GM19099 (cell line): ENCODE results near the gene ETV4.

Experiments used
- POLR2A ChIP-seq: IDR thresholded peaks from 3 replicates; pipeline ENCODE4 v1.6.1; 2011; ENCODE audit warnings: low read depth; ENCODE audit not compliant: insufficient read length; ENCODE audit errors: extremely low read depth

ETV4 gene

GRCh38 chr17:43577664-43578403 lies 31.7 kb upstream of the ETV4 start:
- TF ChIP-seq POLR2A = no peak

- TF ChIP-seq POLR2A = no peak
These were observed 30.6 kb upstream of the ETV4 start for GRCh38 chr17:43576563-43577229.

DNA sequence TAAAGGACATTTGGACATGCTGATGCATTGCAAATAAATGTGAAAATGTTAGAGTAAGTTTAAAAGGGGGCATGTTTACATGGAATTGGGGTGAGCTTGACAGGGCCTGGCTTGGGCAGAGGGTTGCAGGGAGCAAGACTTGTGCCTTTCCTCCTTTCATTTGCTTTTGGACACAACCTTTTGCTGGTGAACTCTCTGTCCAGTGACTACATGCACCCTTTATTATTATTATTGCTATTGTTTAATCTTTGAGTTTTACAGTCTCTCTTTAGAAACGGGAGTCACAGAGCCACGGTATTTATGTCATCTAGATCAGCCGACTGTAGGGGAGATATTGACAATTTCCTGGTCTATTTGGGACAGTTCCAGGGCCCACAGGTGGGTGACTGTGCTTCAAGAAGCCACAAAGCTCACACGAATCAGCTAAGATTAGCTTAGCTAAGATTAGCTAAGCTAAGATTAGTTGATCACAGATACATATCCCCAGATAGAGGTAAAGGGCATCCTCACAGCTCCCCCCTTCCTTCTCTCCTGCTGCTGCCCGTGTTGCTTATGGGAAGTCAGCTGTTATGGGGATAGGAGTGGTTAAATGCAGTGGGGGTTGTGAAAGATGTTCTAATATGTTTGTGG lies 28.9 kb upstream of the ETV4 start:
- no peak for TF ChIP-seq POLR2A

DNA sequence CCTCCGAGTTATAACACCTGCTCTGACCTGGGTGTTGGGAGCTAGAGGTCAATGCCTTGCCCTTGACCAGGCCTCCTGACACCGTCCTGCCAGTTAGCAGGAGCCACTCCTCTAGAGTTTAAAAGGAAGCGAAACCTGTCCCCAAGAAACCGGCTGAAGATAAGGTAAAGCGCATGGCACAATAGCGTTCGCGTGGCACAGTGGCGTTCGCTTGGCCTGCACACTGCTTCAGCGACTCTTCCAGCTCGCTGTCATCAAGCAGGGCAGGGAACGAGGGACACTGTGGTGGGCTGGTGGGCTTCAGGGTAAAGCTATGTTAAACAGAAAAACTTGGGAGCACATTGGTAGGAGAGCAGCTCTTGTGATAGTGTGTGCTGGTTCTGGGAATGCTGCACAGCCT lies 28.2 kb upstream of the ETV4 start:
- no peak for TF ChIP-seq POLR2A

DNA sequence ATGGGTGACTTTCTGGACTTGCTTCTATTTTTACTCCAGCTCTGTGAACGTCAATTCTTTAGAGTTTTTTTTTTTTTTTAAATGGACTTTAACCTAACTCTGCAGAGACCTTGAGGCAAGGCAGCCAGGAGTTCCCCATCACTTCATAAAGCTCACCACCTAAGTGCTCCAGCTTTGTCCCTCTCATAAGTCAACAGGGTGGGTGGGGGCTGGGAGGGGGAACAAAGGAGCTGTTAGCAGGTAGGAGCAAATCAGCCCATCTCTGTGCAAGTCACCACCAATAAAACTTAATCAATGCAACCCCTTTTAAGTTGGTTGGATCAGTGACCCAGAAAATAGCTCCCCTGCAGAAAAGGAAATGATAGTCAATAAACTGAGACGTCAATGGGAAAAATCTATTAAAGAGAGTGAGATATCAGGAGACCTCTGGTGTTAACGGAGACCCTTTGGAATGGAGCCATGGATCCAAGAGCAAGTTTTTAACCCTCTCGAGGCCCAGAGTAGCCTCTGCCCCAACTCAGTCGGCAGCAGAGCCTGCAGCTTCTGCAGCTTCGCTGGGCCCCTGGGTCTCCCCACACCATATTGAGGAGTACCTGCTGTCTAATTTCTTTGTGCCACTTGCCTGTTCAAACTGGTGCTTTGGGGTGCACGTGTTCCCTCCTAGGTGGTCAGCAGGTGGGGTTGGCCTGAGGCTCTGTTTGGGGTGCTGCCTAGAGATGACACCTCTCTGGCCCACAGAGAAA lies 27.6 kb upstream of the ETV4 start:
- TF ChIP-seq POLR2A = no peak

GRCh38 chr17:43572368-43572980 lies 26.3 kb upstream of the ETV4 start:
- TF ChIP-seq POLR2A = no peak

DNA sequence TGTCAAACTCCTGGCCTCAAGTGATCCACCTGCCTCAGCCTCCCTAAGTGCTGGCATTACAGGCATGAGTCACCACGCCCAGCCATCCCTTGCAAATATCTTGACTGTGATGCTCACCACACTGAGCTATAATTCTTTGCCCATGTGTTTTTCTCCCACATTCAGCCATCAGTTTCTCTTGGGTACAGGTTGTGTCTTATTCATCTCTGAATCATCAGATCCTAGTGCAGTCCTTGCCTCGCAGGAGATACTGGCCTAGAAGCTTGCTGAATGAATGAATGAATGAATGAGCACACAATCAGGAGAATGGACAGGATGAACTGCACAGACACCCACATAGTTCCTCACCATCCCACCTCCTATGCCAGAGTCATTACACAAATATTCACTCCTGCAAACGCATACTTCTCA lies 24.4 kb upstream of the ETV4 start:
- TF ChIP-seq POLR2A = no peak

GRCh38 chr17:43568506-43569082 lies 22.5 kb upstream of the ETV4 start:
- no peak for TF ChIP-seq POLR2A

DNA sequence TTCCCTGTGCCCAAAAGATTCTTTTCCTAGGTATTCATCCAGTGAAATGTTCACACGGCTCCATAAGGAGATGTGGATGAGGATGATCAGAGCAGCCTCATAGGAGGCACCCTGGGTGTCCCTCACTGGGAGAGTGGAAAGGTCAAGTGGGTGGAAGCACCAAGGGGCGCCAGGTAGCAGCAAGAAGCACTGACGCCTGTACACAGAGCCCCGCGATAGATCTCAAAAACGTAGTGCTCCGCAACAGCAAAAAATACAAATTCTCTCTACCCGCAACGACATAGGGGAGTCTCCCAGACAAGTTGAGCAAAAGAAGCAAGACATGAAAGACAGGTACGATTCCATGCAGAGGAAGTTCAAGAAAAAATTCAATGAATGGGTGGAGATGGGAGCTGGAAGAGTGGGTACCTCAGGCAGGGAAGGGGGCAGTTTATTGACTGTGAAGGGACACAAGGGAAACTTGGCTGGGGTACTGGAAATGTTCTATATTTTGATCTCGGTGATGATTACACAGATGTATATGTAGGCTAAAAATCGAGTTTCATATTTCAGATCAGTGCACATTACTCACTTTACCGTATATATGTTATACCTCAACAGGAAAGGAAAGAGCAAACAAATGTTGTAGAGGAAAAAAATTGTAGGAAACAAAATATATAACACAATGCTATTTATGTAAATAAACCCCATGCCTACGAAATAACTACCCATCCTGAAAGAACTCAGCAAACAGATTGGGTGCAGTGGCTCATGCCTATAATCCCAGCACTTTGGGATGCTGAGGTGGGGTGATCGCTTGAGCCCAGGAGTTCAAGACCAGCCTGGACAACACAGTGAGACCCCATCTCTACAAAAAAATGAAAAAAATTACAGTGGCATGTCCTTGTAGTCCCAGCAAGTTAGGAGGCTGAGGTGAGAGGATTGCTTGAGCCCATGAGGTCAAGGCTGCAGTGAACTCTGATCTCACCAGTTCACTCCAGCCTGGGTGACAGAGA lies 17.8 kb upstream of the ETV4 start:
- TF ChIP-seq POLR2A = no peak

DNA sequence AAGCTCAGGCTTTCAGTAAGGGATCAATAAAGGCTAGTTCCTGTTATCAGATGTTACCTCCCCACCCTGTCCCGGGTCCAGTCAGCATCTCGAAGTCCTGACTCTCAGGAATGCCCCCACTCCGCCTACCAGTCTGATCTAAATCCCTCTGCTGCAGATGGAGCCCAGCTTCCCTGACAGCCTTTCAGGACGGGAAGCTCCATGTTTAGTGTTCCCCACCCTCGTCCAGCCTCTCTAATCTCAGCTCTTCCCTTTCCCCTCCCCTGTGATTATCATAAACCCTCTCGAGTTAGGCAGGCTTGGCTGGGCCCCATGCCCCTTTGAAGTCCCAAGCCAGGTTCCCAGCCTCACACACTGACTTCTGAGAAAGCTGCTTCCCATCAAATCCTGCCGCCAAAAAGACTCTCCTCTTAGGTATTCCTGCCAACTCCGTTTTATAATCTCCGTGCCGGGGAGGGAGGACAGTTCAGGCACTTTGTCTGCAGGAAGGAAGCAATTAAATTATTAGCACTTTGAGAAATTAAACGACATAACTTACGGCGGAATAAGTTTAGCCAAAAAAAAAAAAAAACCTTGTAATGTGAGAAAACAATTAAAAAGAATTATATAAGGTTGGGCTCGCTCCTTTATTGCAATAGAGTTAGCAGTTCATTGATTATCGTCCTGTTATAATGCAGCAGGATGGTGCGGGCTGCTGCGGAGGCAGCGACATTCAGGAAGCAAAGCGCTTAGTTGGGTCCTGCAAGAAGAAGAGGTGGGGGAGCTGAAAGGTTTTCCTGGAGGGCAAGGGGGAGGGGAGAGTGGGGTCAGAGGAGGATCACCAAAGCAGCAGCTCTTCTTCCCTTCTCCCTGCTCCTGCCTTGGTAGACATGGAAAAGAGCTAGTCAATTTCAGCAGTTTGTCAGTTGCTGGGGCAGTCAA lies 16.8 kb upstream of the ETV4 start:
- TF ChIP-seq POLR2A = no peak

DNA sequence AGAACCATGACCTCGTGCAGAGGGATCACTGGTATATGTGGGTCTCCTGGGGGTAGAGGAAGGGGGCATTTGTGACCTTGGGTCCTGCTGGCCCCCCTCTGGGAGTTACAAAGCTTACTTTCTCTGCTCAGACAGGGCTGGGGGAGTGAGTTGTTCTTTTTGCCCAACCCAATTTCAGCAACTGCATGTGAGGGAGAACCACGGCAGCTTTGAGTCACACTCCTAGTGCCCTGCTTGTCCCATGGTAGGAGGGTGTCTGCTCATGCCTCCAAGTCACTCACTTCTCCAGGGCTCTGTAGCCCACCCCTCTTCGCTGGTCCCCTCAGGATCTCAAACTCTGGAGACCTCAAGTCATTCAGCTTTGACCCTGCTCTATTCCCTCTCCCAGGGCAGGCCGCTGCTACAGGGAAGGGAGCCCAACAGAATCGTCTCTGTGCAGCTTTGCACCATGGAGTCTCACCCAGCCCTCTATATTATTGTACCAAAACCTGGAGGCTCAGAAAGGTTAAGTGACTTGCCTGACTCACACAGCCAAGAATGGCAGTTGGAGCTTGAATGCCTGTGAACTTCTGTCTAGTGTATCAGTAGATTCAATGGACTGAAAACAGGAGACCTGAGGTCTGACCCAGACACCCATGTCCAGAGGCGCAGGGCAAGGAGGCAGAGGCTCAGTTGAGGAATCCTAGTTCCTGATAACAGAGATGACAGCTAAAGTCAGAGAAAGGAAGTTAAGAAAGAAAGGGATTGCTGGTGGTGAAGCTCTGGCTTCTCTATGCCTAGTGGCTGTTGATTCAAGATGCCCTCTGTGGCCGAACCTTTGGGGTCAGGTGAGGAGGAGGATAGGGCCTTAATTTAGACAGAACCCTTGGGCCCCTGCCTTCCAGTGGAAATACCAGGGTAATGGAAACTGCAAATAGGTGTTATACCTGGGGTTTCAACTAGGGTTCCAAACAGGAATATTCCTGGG lies 14.6 kb upstream of the ETV4 start:
- TF ChIP-seq POLR2A = no peak
